ENCODE data around the gene RBM26.

DNA sequence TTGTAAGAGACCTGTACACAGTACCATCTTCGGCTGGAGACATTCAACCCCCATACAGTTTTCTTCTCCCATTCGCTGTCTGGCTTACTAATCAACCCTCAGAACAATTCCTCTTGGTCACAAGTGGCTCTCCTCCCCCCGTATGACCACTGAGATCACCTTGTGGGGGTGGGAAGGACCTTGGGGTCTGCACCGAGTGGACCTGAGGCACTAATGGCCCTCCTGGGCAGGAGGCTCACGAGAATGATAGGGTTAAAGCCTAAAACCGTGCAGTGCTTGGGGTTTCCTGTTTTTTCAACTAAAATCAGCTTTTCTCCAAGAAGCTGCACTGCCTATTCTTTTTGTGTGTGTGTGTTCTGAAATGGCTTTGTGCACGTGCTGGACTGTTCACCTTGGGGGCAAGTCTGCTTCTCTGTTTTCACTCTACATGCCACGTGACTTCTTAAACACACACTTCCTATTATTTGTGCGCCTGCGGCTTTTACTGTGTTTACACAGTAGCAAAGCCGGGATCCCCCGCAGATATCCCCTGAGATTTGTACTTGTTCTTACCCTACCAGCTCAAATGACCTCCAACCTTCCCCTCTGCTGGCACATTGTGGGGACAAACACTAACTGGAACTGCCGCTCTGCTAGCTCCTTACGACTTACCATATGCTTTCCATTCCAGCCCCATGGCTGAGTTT lies 12.3 kb downstream of the RBM26 start:
- no peak for TF ChIP-seq FOXM1 (IDR thresholded peaks at IDR 0.05; ENCODE audit: borderline replicate concordance, low read depth)
- no peak for TF ChIP-seq EP300 (IDR thresholded peaks at IDR 0.05; ENCODE audit: borderline replicate concordance)
- TF ChIP-seq TAF1 (IDR thresholded peaks at IDR 0.05; ENCODE audit: low read depth): no peak
- TF ChIP-seq RAD21 (IDR thresholded peaks at IDR 0.05; ENCODE audit: low read depth): no peak
- no peak for TF ChIP-seq EGR1 (IDR thresholded peaks at IDR 0.05)
- TF ChIP-seq, protein P1, sequence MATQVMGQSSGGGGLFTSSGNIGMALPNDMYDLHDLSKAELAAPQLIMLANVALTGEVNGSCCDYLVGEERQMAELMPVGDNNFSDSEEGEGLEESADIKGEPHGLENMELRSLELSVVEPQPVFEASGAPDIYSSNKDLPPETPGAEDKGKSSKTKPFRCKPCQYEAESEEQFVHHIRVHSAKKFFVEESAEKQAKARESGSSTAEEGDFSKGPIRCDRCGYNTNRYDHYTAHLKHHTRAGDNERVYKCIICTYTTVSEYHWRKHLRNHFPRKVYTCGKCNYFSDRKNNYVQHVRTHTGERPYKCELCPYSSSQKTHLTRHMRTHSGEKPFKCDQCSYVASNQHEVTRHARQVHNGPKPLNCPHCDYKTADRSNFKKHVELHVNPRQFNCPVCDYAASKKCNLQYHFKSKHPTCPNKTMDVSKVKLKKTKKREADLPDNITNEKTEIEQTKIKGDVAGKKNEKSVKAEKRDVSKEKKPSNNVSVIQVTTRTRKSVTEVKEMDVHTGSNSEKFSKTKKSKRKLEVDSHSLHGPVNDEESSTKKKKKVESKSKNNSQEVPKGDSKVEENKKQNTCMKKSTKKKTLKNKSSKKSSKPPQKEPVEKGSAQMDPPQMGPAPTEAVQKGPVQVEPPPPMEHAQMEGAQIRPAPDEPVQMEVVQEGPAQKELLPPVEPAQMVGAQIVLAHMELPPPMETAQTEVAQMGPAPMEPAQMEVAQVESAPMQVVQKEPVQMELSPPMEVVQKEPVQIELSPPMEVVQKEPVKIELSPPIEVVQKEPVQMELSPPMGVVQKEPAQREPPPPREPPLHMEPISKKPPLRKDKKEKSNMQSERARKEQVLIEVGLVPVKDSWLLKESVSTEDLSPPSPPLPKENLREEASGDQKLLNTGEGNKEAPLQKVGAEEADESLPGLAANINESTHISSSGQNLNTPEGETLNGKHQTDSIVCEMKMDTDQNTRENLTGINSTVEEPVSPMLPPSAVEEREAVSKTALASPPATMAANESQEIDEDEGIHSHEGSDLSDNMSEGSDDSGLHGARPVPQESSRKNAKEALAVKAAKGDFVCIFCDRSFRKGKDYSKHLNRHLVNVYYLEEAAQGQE (IDR thresholded peaks at IDR 0.05; ENCODE audit: low read depth): no peak
- TF ChIP-seq, protein P2, sequence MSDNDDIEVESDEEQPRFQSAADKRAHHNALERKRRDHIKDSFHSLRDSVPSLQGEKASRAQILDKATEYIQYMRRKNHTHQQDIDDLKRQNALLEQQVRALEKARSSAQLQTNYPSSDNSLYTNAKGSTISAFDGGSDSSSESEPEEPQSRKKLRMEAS (IDR thresholded peaks at IDR 0.05): no peak
- no peak for TF ChIP-seq CREB1 (IDR thresholded peaks at IDR 0.05; ENCODE audit: low read depth)
- no peak for TF ChIP-seq YY1 (IDR thresholded peaks at IDR 0.05; ENCODE audit: low read depth)
- TF ChIP-seq, protein P3, sequence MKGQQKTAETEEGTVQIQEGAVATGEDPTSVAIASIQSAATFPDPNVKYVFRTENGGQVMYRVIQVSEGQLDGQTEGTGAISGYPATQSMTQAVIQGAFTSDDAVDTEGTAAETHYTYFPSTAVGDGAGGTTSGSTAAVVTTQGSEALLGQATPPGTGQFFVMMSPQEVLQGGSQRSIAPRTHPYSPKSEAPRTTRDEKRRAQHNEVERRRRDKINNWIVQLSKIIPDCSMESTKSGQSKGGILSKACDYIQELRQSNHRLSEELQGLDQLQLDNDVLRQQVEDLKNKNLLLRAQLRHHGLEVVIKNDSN (IDR thresholded peaks at IDR 0.05): no peak
- no peak; the same call in 1 of the 2 replicates for TF ChIP-seq NFIC (IDR thresholded peaks at IDR 0.05)
- no peak for TF ChIP-seq CEBPB (IDR thresholded peaks at IDR 0.05)
